Measurements from ENCODE around the gene ZNF613.

Gene ZNF613

DNA sequence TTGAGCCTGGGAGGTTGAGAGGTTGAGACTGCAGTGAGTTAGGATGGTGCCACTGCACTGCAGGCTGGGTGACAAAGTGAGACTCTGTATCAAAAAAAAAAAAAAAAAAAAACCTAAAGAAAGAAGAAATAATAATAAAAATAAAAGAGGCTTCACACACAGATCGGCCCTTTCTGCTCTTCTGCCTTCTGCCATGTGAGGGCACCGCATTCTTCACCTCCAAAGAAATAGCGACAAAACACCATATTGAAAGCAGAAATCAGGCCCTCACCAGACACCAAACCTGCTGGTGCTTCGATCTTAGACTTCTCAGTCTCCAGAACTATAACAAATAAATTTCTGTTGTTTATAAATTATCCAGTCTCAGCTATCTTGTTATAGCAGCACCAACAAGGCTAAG is 25.4 kb upstream of the ZNF613 start:
- DNase-seq: no peak
- peak overlapping the region in 1 of 2 experiments; percentile 76; a peak in 1 of 4 replicates for H3K4me3 ChIP-seq (ENCODE audit: low read depth in 1 of 2, low read length in 2 of 2)
- TF ChIP-seq, protein P1, sequence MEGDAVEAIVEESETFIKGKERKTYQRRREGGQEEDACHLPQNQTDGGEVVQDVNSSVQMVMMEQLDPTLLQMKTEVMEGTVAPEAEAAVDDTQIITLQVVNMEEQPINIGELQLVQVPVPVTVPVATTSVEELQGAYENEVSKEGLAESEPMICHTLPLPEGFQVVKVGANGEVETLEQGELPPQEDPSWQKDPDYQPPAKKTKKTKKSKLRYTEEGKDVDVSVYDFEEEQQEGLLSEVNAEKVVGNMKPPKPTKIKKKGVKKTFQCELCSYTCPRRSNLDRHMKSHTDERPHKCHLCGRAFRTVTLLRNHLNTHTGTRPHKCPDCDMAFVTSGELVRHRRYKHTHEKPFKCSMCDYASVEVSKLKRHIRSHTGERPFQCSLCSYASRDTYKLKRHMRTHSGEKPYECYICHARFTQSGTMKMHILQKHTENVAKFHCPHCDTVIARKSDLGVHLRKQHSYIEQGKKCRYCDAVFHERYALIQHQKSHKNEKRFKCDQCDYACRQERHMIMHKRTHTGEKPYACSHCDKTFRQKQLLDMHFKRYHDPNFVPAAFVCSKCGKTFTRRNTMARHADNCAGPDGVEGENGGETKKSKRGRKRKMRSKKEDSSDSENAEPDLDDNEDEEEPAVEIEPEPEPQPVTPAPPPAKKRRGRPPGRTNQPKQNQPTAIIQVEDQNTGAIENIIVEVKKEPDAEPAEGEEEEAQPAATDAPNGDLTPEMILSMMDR (IDR thresholded peaks at IDR 0.05; ENCODE audit: borderline replicate concordance, extremely low read depth, low read length, poor library complexity, severe bottlenecking): peak; percentile 8
- no peak for TF ChIP-seq EZH2 (IDR thresholded peaks at IDR 0.05; ENCODE audit: borderline replicate concordance, low read depth, low read length, severe bottlenecking)
- H3K79me2 ChIP-seq (ENCODE audit: insufficient read depth, low read length): peaks cover 71% of the 10 kb centered on the region
- no peak overlapping the region for H3K9ac ChIP-seq (ENCODE audit: low read depth, low read length)
- H3K27ac ChIP-seq (ENCODE audit: low read length): no peak overlapping the region
- ATAC-seq (ENCODE audit: insufficient read depth, low read depth): no peak
- H3K4me1 ChIP-seq (ENCODE audit: insufficient read depth, low read length): peaks cover 12% of the 10 kb centered on the region
- peaks cover 72% of the 10 kb centered on the region for H3K36me3 ChIP-seq (ENCODE audit: insufficient read depth, low read length)
- no peak overlapping the region for H3K4me2 ChIP-seq (ENCODE audit: insufficient read depth, low read length)
- no peak overlapping the region for H2AFZ ChIP-seq (ENCODE audit: low read depth, low read length)
- H4K20me1 ChIP-seq (ENCODE audit: insufficient read depth, low read length): no peaks in the 10 kb centered on the region
- peaks cover 80% of the 10 kb centered on the region for H3K9me3 ChIP-seq (ENCODE audit: insufficient read depth, low read length, severe bottlenecking)
- no peaks in the 10 kb centered on the region for H3K27me3 ChIP-seq (ENCODE audit: insufficient read depth, low read length, poor library complexity)

DNA sequence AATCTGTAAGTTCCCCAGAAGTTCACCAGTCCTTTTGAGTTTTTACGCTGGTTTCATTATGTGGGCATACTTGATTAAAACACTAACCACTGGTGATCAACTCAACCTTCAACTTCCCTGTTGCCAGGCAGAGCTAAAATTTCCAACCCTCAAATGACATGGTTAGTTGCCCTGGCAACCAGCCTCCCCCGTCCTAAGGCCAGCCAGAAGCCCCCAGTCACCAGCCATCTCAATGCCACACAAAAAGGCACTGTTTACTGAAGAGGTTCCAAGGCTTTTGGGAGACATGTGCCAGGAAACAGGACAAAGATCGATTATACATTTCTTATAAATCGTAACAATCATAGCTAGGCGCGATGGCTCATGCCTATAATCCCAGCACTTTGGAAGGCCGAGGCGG is 24.1 kb upstream of the ZNF613 start:
- no peak for DNase-seq
- H3K4me2 ChIP-seq (ENCODE audit: insufficient read depth, low read length): peak overlapping the region; percentile 65

GRCh38 chr19:51904331-51905165 is 22.7 kb upstream of the ZNF613 start, which contains the start of gene ZNF649:
Gene ZNF649 (minus strand): TSS chr19:51905017. CDS start chr19:51900107, 4,910 bp downstream.
- H3K4me1 ChIP-seq (ENCODE audit: insufficient read depth, low read length): peaks cover 16% of the 10 kb centered on the region
- TF ChIP-seq EZH2 (IDR thresholded peaks at IDR 0.05; ENCODE audit: borderline replicate concordance, low read depth, low read length, severe bottlenecking): no peak
- TF ChIP-seq, protein P1 (IDR thresholded peaks at IDR 0.05; ENCODE audit: borderline replicate concordance, extremely low read depth, low read length, poor library complexity, severe bottlenecking): peak; percentile 54
- peak within 1 kb of the TSS; percentile 62 to 76 for H3K4me3 ChIP-seq (ENCODE audit: low read depth in 1 of 2, low read length in 2 of 2)
- peaks cover 53% of the 10 kb centered on the region for H3K79me2 ChIP-seq (ENCODE audit: insufficient read depth, low read length)
- H3K36me3 ChIP-seq (ENCODE audit: insufficient read depth, low read length): peaks cover 45% of the 10 kb centered on the region
- peak within 1 kb of the TSS; percentile 65 for H3K4me2 ChIP-seq (ENCODE audit: insufficient read depth, low read length)
- H3K9ac ChIP-seq (ENCODE audit: low read depth, low read length): peak within 1 kb of the TSS; percentile 79
- DNase-seq (peak; percentile 89), ATAC-seq (ENCODE audit: insufficient read depth, low read depth) (peak; percentile 97)
- peaks cover 54% of the 10 kb centered on the region for H3K9me3 ChIP-seq (ENCODE audit: insufficient read depth, low read length, severe bottlenecking)
- peak within 1 kb of the TSS; percentile 83 for H2AFZ ChIP-seq (ENCODE audit: low read depth, low read length)
- H3K27me3 ChIP-seq (ENCODE audit: insufficient read depth, low read length, poor library complexity): no peaks in the 10 kb centered on the region
- H4K20me1 ChIP-seq (ENCODE audit: insufficient read depth, low read length): no peaks in the 10 kb centered on the region
- peak within 1 kb of the TSS; percentile 87 for H3K27ac ChIP-seq (ENCODE audit: low read length)

More for the DNA sequence above, 24.1 kb upstream of the ZNF613 start:
- no peaks in the 10 kb centered on the region for H4K20me1 ChIP-seq (ENCODE audit: insufficient read depth, low read length)
- 0 out of 2 replicates have a peak overlapping the region, but pooled peaks have one; percentile 6 for H3K27ac ChIP-seq (ENCODE audit: low read length)
- H3K36me3 ChIP-seq (ENCODE audit: insufficient read depth, low read length): peaks cover 59% of the 10 kb centered on the region
- H3K9me3 ChIP-seq (ENCODE audit: insufficient read depth, low read length, severe bottlenecking): peaks cover 67% of the 10 kb centered on the region
- no peak overlapping the region for H3K9ac ChIP-seq (ENCODE audit: low read depth, low read length)
- TF ChIP-seq EZH2 (IDR thresholded peaks at IDR 0.05; ENCODE audit: borderline replicate concordance, low read depth, low read length, severe bottlenecking): no peak
- TF ChIP-seq, protein P1 (IDR thresholded peaks at IDR 0.05; ENCODE audit: borderline replicate concordance, extremely low read depth, low read length, poor library complexity, severe bottlenecking): no peak
- no peaks in the 10 kb centered on the region for H3K27me3 ChIP-seq (ENCODE audit: insufficient read depth, low read length, poor library complexity)
- H3K4me3 ChIP-seq (ENCODE audit: low read depth in 1 of 2, low read length in 2 of 2): peak overlapping the region in 1 of 2 experiments; percentile 76; a peak in 2 of 4 replicates
- H2AFZ ChIP-seq (ENCODE audit: low read depth, low read length): no peak overlapping the region
- H3K4me1 ChIP-seq (ENCODE audit: insufficient read depth, low read length): peaks cover 12% of the 10 kb centered on the region
- peaks cover 66% of the 10 kb centered on the region for H3K79me2 ChIP-seq (ENCODE audit: insufficient read depth, low read length)
- no peak for ATAC-seq (ENCODE audit: insufficient read depth, low read depth)
